ENCODE measurements around the gene MAEL.
A peak's percentile ranks its signal among the peaks of the same experiment; 100 is the strongest.

MAEL gene

GRCh38 chr1:167064621-167065020 lies 75.5 kb downstream of the MAEL start:
- no peak overlapping the region for H3K4me3 Mint-ChIP-seq
- no peaks in the 10 kb centered on the region for H3K27me3 Mint-ChIP-seq
- H3K36me3 Mint-ChIP-seq (ENCODE audit: insufficient read depth), result peaks cover 4% of the 10 kb centered on the region
- H3K27ac Mint-ChIP-seq (ENCODE audit: low read depth), result no peak overlapping the region
- no peaks in the 10 kb centered on the region for H3K9me3 Mint-ChIP-seq
- H3K4me1 Mint-ChIP-seq, result no peaks in the 10 kb centered on the region
- DNase-seq (ENCODE audit: low spot score in 2 of 2) (no peak), ATAC-seq (replicated peaks; ENCODE audit: extremely low read depth, poor library complexity, severe bottlenecking) (no peak)

- Mint-ChIP-seq H3K9me3 (no peaks in the 10 kb centered on the region), H3K36me3 (ENCODE audit: insufficient read depth) (peaks cover 4% of the 10 kb centered on the region), H3K27ac (ENCODE audit: low read depth) (no peak overlapping the region), H3K4me1 (no peaks in the 10 kb centered on the region), H3K27me3 (no peaks in the 10 kb centered on the region), H3K4me3 (no peak overlapping the region)
- no peak for ATAC-seq (replicated peaks; ENCODE audit: extremely low read depth, poor library complexity, severe bottlenecking)
- no peak for DNase-seq (ENCODE audit: low spot score in 2 of 2)
These were observed 76.4 kb downstream of the MAEL start for GRCh38 chr1:167065471-167065870.

- Mint-ChIP-seq H3K36me3 (ENCODE audit: insufficient read depth) (peaks cover 4% of the 10 kb centered on the region), H3K4me1 (no peaks in the 10 kb centered on the region), H3K27ac (ENCODE audit: low read depth) (no peak overlapping the region), H3K27me3 (no peaks in the 10 kb centered on the region), H3K4me3 (no peak overlapping the region), H3K9me3 (no peaks in the 10 kb centered on the region)
- ATAC-seq (replicated peaks; ENCODE audit: extremely low read depth, poor library complexity, severe bottlenecking) (peak; percentile 73), DNase-seq (ENCODE audit: low spot score in 2 of 2) (peak; percentile 66 to 76)
These were observed 77.4 kb downstream of the MAEL start for GRCh38 chr1:167066333-167067122.

GRCh38 chr1:167067904-167068303 lies 78.8 kb downstream of the MAEL start:
- ATAC-seq (replicated peaks; ENCODE audit: extremely low read depth, poor library complexity, severe bottlenecking) (no peak), DNase-seq (ENCODE audit: low spot score in 2 of 2) (no peak)
- Mint-ChIP-seq H3K9me3 (no peaks in the 10 kb centered on the region), H3K4me1 (no peaks in the 10 kb centered on the region), H3K4me3 (no peak overlapping the region), H3K27ac (ENCODE audit: low read depth) (no peak overlapping the region), H3K36me3 (ENCODE audit: insufficient read depth) (peaks cover 2% of the 10 kb centered on the region), H3K27me3 (no peaks in the 10 kb centered on the region)

- H3K9me3 Mint-ChIP-seq, result no peaks in the 10 kb centered on the region
- H3K4me1 Mint-ChIP-seq, result no peaks in the 10 kb centered on the region
- no peak overlapping the region for H3K27ac Mint-ChIP-seq (ENCODE audit: low read depth)
- DNase-seq (ENCODE audit: low spot score in 2 of 2) (no peak), ATAC-seq (replicated peaks; ENCODE audit: extremely low read depth, poor library complexity, severe bottlenecking) (no peak)
- no peaks in the 10 kb centered on the region for H3K27me3 Mint-ChIP-seq
- H3K4me3 Mint-ChIP-seq, result no peak overlapping the region
- H3K36me3 Mint-ChIP-seq (ENCODE audit: insufficient read depth), result peaks cover 2% of the 10 kb centered on the region
These were observed 79.7 kb downstream of the MAEL start for GRCh38 chr1:167068761-167069160.

- H3K9me3 Mint-ChIP-seq, result no peaks in the 10 kb centered on the region
- H3K4me1 Mint-ChIP-seq, result peaks cover 21% of the 10 kb centered on the region
- H3K36me3 Mint-ChIP-seq (ENCODE audit: insufficient read depth), result peaks cover 4% of the 10 kb centered on the region
- ATAC-seq (replicated peaks; ENCODE audit: extremely low read depth, poor library complexity, severe bottlenecking) (no peak), DNase-seq (ENCODE audit: low spot score in 2 of 2) (no peak)
- H3K27me3 Mint-ChIP-seq, result no peaks in the 10 kb centered on the region
- H3K4me3 Mint-ChIP-seq, result no peak overlapping the region
- H3K27ac Mint-ChIP-seq (ENCODE audit: low read depth), result no peak overlapping the region
These were observed 82.2 kb downstream of the MAEL start for GRCh38 chr1:167071286-167071685.
